NCI-H1092 treated with DMSO at 0.1 percent for 48 hours (cell line): ENCODE data around the gene ADAMTS19.
"Not testable (repeated sequence)": the region's sequence is repeated elsewhere in the genome, so short reads cannot be mapped to it uniquely, and the experiment has no call there.

Experiments
- DNase-seq: peaks from one replicate; lab custom pipeline; 2025; lab: John Stamatoyannopoulos, UW

The ADAMTS19 gene

GRCh38 chr5:129601576-129601975 lies 141.5 kb downstream of the ADAMTS19 start:
- DNase-seq = no peak

GRCh38 chr5:129608350-129608749 lies 148.3 kb downstream of the ADAMTS19 start:
- no peak for DNase-seq

- no peak for DNase-seq
These were observed 149.6 kb downstream of the ADAMTS19 start for GRCh38 chr5:129609710-129610109.

- DNase-seq = no peak
These were observed 156.4 kb downstream of the ADAMTS19 start for GRCh38 chr5:129616517-129616916.

GRCh38 chr5:129617206-129617605 lies 157.1 kb downstream of the ADAMTS19 start:
- no peak for DNase-seq

GRCh38 chr5:129619782-129620181 lies 159.7 kb downstream of the ADAMTS19 start:
- DNase-seq = no peak

GRCh38 chr5:129622531-129622930 lies 162.4 kb downstream of the ADAMTS19 start:
- DNase-seq = no peak

- DNase-seq = no peak
These were observed 169.5 kb downstream of the ADAMTS19 start for GRCh38 chr5:129629575-129629974.

GRCh38 chr5:129630101-129630500 lies 170.0 kb downstream of the ADAMTS19 start:
- no peak for DNase-seq

GRCh38 chr5:129631961-129632360 lies 171.9 kb downstream of the ADAMTS19 start:
- DNase-seq = no peak

GRCh38 chr5:129637501-129637900 lies 177.4 kb downstream of the ADAMTS19 start:
- DNase-seq = not testable (repeated sequence)

- no peak for DNase-seq
These were observed 179.2 kb downstream of the ADAMTS19 start for GRCh38 chr5:129639331-129639730.

GRCh38 chr5:129652349-129653056 lies 192.4 kb downstream of the ADAMTS19 start:
- DNase-seq = no peak

- DNase-seq = no peak
These were observed 192.9 kb downstream of the ADAMTS19 start for GRCh38 chr5:129653057-129653375.

- DNase-seq = no peak
These were observed 193.3 kb downstream of the ADAMTS19 start for GRCh38 chr5:129653442-129653841.

- no peak for DNase-seq
These were observed 196.9 kb downstream of the ADAMTS19 start for GRCh38 chr5:129656952-129657351.

GRCh38 chr5:129658801-129659200 lies 198.7 kb downstream of the ADAMTS19 start:
- DNase-seq = no peak

- DNase-seq = no peak
These were observed 201.4 kb downstream of the ADAMTS19 start for GRCh38 chr5:129661366-129662035.

- DNase-seq = no peak
These were observed 204.3 kb downstream of the ADAMTS19 start for GRCh38 chr5:129664336-129664937.

- no peak for DNase-seq
These were observed 210.9 kb downstream of the ADAMTS19 start for GRCh38 chr5:129670957-129671500.

- no peak for DNase-seq
These were observed 211.9 kb downstream of the ADAMTS19 start for GRCh38 chr5:129672006-129672405.

- no peak for DNase-seq
These were observed 219.6 kb downstream of the ADAMTS19 start for GRCh38 chr5:129679671-129680070.

- DNase-seq = no peak
These were observed 227.8 kb downstream of the ADAMTS19 start for GRCh38 chr5:129687941-129688340.
